Colonic mucosa (tissue), 4 donors: ENCODE measurements around the gene SPI1. TPM values are rescaled to one million over a fixed set of nuclear protein-coding genes. Genes with fewer than 3 reads are reported as not detected.
A peak's percentile ranks its signal among the peaks of the same experiment; 100 is the strongest.

Experiments used
- DNase-seq: peaks from one replicate; pipeline ENCODE4 v3.0.0-alpha.2; 2020
- H3K27ac ChIP-seq: fragments of 200-600 bp; one replicate; pipeline ENCODE4 v1.8.0; 2021
- H3K27me3 ChIP-seq: fragments of 200-600 bp; one replicate; pipeline ENCODE4 v1.8.0; 2021
- H3K36me3 ChIP-seq: fragments of 200-600 bp; one replicate; pipeline ENCODE4 v1.8.0; 2021
- H3K4me1 ChIP-seq: fragments of 200-600 bp; one replicate; pipeline ENCODE4 v1.8.0; 2021; ENCODE audit warnings: mild to moderate bottlenecking
- H3K4me3 ChIP-seq: fragments of 200-600 bp; one replicate; pipeline ENCODE4 v1.8.0; 2021
- H3K9ac ChIP-seq, 2 donors: one replicate each; pipeline ENCODE4 v1.7.0; 2013; ENCODE audit warnings: control low read depth in 2 of 2, low read depth in 2 of 2, low read length in 2 of 2
- H3K9me3 ChIP-seq: fragments of 200-600 bp; one replicate; pipeline ENCODE4 v1.8.0; 2021
- CTCF ChIP-seq: fragments of 200-600 bp; IDR thresholded peaks from one replicate; pipeline ENCODE4 v1.8.0; 2022; ENCODE audit warnings: antibody characterized with exemption, mild to moderate bottlenecking
- intact Hi-C: fragments of 100-400 bp; cut with DNase I; formaldehyde crosslinking; loops from one replicate; pipeline ENCODE4 v1.14.1; 2022
- total RNA-seq, 2 donors: library from RNA; stranded (reverse); fragmentation: NEBNext Ultra II Directional in 1 of 2; extraction: Animal tissue kit (Norgen Biotek cat#: 25700) in 1 of 2; gene quantifications; one replicate each; pipeline ENCODE4 v1.2.1, GENCODE V29; 2021
- donor health status: healthy.
- donor health status: DM: no; HTN: no; CAD: no.
- donor health status: DM: no; HTN: no; CAD: no.

SPI1 gene
- total RNA-seq, 2 donors from 2014 or later: 4.7 to 11.9 TPM

GRCh38 chr11:47377571-47378009, 757 bp downstream of the SPI1 start:
- peak overlapping the region; percentile 31 to 68 for H3K9ac ChIP-seq
- TF ChIP-seq CTCF: no peak
- intact Hi-C loops: loop anchor here (5.0 to 10.0 kb wide), 2 partner anchors 75 to 477 kb away; no protein-coding TSS in a partner anchor
- no peaks in the 10 kb centered on the region for H3K4me1 ChIP-seq
- DNase-seq: no peak
- H3K27ac ChIP-seq: peak overlapping the region; percentile 55
- H3K9me3 ChIP-seq: no peaks in the 10 kb centered on the region
- H3K36me3 ChIP-seq: no peaks in the 10 kb centered on the region
- H3K27me3 ChIP-seq: no peaks in the 10 kb centered on the region
- peak overlapping the region; percentile 30 for H3K4me3 ChIP-seq

GRCh38 chr11:47376525-47377371, 1.6 kb downstream of the SPI1 start:
- intact Hi-C loops: loop anchor here (5.0 to 10.0 kb wide), 2 partner anchors 76 to 478 kb away; no protein-coding TSS in a partner anchor

GRCh38 chr11:47376107-47376524, 2.2 kb downstream of the SPI1 start:
- peak overlapping the region; percentile 13 for H3K4me3 ChIP-seq
- no peaks in the 10 kb centered on the region for H3K9me3 ChIP-seq
- H3K36me3 ChIP-seq: no peaks in the 10 kb centered on the region
- TF ChIP-seq CTCF: no peak
- intact Hi-C loops: loop anchor here (5.0 to 10.0 kb wide), 2 partner anchors 76 to 479 kb away; no protein-coding TSS in a partner anchor
- peak overlapping the region; percentile 55 for H3K27ac ChIP-seq
- peak overlapping the region; percentile 3 to 8 for H3K9ac ChIP-seq
- no peaks in the 10 kb centered on the region for H3K4me1 ChIP-seq
- H3K27me3 ChIP-seq: no peaks in the 10 kb centered on the region
- no peak for DNase-seq

More at GRCh38 chr11:47376525-47377371, 1.6 kb downstream of the SPI1 start:
- Histone ChIP-seq H3K27ac (peak overlapping the region; percentile 55), H3K4me1 (no peaks in the 10 kb centered on the region), H3K4me3 (peak overlapping the region; percentile 30), H3K9me3 (no peaks in the 10 kb centered on the region), H3K27me3 (no peaks in the 10 kb centered on the region), H3K36me3 (no peaks in the 10 kb centered on the region), H3K9ac (peak overlapping the region; percentile 8 to 44)
- DNase-seq: no peak
- no peak for TF ChIP-seq CTCF

- H3K4me3 ChIP-seq: peak overlapping the region; percentile 13
- intact Hi-C loops: loop anchor here (5.0 to 10.0 kb wide), 2 partner anchors 77 to 479 kb away; no protein-coding TSS in a partner anchor
Observed at GRCh38 chr11:47375546-47376085, 2.7 kb downstream of the SPI1 start.

More at GRCh38 chr11:47375546-47376085, 2.7 kb downstream of the SPI1 start:
- Histone ChIP-seq H3K9me3 (no peaks in the 10 kb centered on the region), H3K27ac (no peak overlapping the region), H3K4me1 (no peaks in the 10 kb centered on the region), H3K36me3 (no peaks in the 10 kb centered on the region), H3K9ac (peak overlapping the region in 1 of 2 donors; percentile 41), H3K27me3 (no peaks in the 10 kb centered on the region)
- no peak for TF ChIP-seq CTCF
- no peak for DNase-seq
